Left cardiac atrium (tissue), 4 donors: ENCODE results near the gene ARRDC2. TPM values are rescaled to one million over a fixed set of nuclear protein-coding genes. Genes with fewer than 3 reads are reported as not detected.

ENCODE experiments used
- ATAC-seq, 2 donors: fragments of 200-7000 bp; cut with Tn5 transposase; one replicate each; pipeline ENCODE4 v1.9.1; 2020; ENCODE audit warnings: mild to moderate bottlenecking in 2 of 2, moderate library complexity in 2 of 2
- DNase-seq: peaks from one replicate; pipeline ENCODE4 v3.0.0-alpha.2; 2020
- intact Hi-C, 2 donors: fragments of 100-400 bp; cut with DNase I; formaldehyde crosslinking; loops; one replicate each; pipeline versions ENCODE4 v1.14.1 to v1.15.1; 2022 to 2023
- long read RNA-seq: library from polyadenylated mRNA; unstranded; transcript quantifications from one replicate; pipeline ENCODE4 v2.0.0, GENCODE V29; 2021
- total RNA-seq, 2 donors: library from RNA; stranded (reverse); fragmentation: NEBNext Ultra II Directional; extraction: Animal tissue kit (Norgen Biotek cat#: 25700); gene quantifications; one replicate each; pipeline ENCODE4 v1.2.1, GENCODE V29; 2021
- donor health status: DM: no; HTN: yes; CAD: no.
- donor health status: DM: no; HTN: yes; CAD: no; lungs with severe emphysema.
- donor health status: DM: yes; HTN: yes; CAD: no.
- donor health status: Dilated cardiomyopathy.

The ARRDC2 gene
- total RNA-seq, result 10 to 100 TPM; 14.8 to 21.6 TPM
- long read RNA-seq, partial matches to known transcripts, result 2 of 12 reads
- long read RNA-seq, other reads (novel, unspliced or antisense), result 1 of 12 reads

DNA sequence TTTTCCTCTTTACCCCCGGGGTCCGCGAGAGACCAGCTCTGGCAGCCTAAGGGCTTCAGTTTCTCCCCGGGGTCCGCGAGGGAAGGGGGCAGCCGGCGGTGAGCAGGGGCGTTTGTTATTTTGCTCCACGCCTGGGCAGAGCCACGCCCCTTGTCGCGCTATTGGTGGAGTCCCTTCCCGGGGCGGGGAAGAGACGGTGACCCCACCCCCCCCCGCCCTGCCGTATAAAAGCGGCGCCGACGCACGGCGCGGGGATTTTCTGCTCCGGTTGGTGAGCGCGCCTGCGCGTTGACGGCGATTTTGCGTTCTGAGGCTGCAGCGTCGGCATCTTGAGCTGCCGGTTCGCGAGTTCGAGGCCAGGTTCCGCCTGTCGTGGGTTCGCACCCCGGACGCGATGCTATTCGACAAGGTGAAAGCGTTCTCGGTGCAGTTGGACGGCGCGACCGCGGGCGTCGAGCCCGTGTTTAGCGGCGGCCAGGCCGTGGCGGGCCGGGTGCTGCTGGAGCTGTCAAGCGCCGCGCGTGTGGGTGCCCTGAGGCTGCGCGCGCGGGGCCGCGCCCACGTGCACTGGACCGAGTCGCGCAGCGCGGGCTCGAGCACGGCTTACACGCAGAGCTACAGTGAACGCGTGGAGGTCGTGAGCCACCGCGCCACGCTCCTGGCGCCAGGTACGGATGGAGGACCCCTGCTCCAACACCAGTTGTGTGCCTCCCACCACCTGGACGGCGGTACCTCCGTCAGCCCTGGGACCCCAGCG, at the start of gene ARRDC2:
Gene ARRDC2 (plus strand): TSS at position 254 of the 757 bp plus-strand sequence. CDS start 141 bp downstream, at position 395.
- peak; percentile 95 for DNase-seq
- intact Hi-C loops, result loop anchor here (1.0 to 2.0 kb wide), 2 partner anchors 50 to 51 kb away; no protein-coding TSS in a partner anchor
- peak; percentile 95 for ATAC-seq

- intact Hi-C loops, result no loop called here
- ATAC-seq, result no peak
- DNase-seq, result no peak
These were observed 43.9 kb upstream of the ARRDC2 start for GRCh38 chr19:17963936-17964691.

DNA sequence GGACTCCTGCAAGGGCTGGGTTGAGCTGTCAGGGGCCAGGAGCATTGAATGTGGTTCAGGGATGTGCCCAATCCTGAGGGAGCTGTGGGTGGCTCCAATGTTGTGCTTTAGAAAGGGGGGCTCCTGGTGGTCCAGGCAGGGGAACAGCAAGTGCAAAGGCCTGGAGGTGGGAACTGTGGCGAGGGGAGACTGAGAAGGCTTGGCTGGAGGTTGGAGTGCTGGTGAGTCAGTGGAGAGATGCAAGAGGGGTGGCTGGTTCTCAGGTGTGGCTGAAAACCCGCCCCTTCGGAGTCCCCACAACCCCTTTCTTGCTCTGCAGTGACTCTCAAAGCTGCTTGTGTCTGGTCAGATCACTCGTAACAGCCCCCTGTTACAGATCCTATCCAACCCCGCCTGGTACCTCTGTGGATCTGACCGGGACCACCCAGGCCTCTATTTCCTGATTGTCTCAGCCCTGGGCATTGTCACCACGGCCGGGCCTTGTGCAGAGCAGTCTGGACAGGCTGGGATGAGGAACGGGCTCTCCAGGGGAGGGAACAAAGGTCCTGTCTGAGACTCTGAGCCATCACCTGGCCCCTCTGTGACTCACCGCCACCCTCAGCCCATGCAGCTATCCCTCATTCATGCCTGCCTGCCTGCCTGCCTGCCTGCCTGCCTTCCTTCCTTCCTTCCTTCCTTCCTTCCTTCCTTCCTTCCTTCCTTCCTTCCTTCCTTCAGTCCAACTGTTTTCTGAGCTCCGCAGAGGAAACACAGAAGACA, 42.4 kb upstream of the ARRDC2 start:
- DNase-seq (no peak), ATAC-seq (no peak)
- intact Hi-C loops, result no loop called here

GRCh38 chr19:17966129-17966483, 41.9 kb upstream of the ARRDC2 start:
- intact Hi-C loops, result no loop called here
- ATAC-seq (no peak), DNase-seq (no peak)

- intact Hi-C loops, result no loop called here
- DNase-seq (no peak), ATAC-seq (peak; percentile 12 to 61)
These were observed 41.3 kb upstream of the ARRDC2 start, which contains the start of gene KCNN1 for GRCh38 chr19:17966550-17967256. KCNN1 (plus strand) TSS chr19:17967107; CDS start chr19:17973889, 6,782 bp downstream.

GRCh38 chr19:17967257-17968051, 40.5 kb upstream of the ARRDC2 start:
- ATAC-seq (no peak), DNase-seq (no peak)
- intact Hi-C loops, result no loop called here

DNA sequence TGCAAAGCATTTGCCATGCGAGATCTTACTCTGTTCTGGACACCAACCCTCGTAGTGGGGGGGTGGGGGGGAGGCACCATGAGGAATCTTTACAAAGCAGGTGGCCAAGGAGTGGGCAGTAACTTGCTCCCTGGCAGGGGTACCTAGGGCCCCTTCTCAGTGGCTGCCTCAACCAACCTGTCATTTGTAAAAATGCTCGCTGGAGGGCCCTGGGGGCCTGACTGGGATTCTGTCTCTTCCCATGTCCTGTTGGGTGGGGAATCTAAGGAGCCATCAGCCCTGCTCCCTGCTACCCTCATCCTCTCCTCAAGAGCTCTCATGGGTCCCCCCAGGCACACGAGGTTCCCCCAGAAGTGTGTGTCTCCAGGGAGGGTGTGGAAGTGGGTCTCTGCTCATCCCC, 39.6 kb upstream of the ARRDC2 start:
- ATAC-seq (no peak), DNase-seq (no peak)
- intact Hi-C loops, result no loop called here

DNA sequence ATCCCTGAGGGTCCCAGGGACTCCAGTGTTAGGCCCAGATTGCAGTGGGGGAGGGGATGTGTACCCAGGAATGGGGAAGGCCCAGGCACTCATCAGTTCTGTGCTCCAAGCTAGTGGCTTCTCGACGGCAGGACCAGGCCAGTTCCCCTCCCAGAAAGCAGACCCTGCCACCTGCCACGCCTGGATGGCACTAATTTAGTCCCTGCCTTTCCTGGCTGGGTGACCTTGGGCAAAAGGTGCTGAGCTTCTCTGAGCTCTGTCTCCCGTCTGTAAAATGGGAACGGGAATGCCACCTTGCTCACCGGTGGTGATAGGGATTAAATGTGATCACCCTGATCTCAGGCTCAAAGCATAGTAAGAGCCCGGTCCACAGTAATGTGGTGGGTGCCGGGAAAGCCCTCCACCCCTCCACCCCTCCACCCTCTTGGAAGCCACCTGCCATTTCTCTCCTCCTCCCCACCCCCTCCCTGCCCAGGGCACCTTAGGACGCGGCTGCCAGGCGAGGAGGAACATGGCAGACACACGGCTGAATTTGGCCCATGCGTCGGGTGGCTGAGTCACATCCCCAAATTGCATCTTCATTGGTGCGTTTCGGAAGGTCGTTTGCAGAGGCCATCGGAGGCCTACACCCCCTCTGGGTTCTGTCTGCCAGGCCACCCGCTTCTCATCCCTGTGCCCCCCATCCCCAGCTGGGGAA, 38.7 kb upstream of the ARRDC2 start:
- intact Hi-C loops, result no loop called here
- DNase-seq, result no peak
- ATAC-seq, result no peak

- DNase-seq, result no peak
- ATAC-seq, result no peak
- intact Hi-C loops, result no loop called here
These were observed 35.7 kb upstream of the ARRDC2 start for GRCh38 chr19:17972230-17972629.

GRCh38 chr19:17973759-17974158, 34.2 kb upstream of the ARRDC2 start:
- no peak for ATAC-seq
- DNase-seq, result no peak
- intact Hi-C loops, result no loop called here

GRCh38 chr19:17974551-17974950, 33.4 kb upstream of the ARRDC2 start:
- DNase-seq, result no peak
- intact Hi-C loops, result no loop called here
- ATAC-seq, result no peak

DNA sequence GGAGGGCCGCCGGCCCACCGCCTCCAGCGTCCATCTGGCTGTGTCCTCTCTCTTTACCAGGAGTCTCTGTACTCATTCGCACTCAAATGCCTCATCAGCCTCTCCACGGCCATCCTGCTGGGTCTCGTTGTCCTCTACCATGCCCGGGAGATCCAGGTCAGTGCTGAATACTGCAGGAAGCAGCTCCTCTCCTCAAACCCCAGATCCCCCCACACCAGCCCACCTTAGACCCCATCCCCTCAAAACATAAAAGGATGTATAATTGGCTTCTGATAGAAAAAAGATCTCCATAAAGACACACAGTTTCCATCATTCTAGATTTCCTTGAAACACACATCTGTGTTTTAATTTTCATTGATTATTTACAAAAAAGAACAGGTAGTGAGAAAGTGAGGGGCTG, 32.9 kb upstream of the ARRDC2 start:
- no peak for ATAC-seq
- intact Hi-C loops, result no loop called here
- no peak for DNase-seq

GRCh38 chr19:17977021-17977420, 30.9 kb upstream of the ARRDC2 start:
- DNase-seq, result no peak
- ATAC-seq, result no peak
- intact Hi-C loops, result no loop called here

DNA sequence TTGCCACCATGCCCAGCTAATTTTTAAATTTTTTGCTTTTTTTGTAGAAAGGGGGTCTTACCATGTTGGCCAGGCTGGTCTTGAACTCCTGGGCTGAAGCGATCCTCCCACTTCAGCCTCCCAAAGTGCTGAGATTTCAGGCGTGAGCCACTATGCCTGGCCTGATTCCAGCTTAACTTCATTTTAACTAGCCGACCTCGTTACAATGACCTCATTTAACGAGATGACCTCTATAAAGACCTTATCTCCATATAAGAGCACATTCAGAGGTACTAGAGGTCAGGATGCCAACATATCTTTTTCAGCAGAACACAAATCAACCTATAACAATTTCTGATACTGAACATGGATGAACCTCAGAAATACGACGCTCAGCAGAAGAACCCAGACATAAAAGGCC, 30.5 kb upstream of the ARRDC2 start:
- DNase-seq, result no peak
- intact Hi-C loops, result no loop called here
- no peak for ATAC-seq

- DNase-seq (no peak), ATAC-seq (no peak)
- intact Hi-C loops, result no loop called here
These were observed 26.4 kb upstream of the ARRDC2 start for GRCh38 chr19:17981611-17982010.

DNA sequence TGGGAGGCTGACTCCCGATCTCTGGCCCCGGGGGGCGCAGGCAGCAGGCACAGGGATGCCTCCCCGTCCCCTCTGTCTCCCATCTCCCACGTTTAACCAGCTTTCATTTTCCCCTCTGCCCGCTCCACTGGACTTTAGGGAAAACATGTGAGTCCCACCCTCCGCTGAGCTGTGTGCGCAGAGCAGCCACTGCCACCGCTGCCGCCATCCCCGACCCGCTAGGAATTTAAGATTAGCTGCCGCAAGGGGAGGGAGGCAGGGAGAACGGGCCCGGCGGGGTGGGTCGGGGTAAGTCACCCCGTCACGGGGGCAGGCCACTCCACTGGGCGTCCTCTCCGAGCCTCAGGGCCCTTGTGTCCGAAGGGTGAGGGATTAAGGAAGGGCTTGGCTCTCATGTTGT, 25.5 kb upstream of the ARRDC2 start:
- DNase-seq, result no peak
- no peak for ATAC-seq
- intact Hi-C loops, result no loop called here

GRCh38 chr19:17985037-17985818, 22.7 kb upstream of the ARRDC2 start:
- ATAC-seq (no peak), DNase-seq (no peak)
- intact Hi-C loops, result loop anchor here in 1 of 2 donors (5.0 kb wide), 1 partner anchor 63 kb away; no protein-coding TSS in a partner anchor
